Prostate gland (tissue), 2 donors: ENCODE measurements around the gene CHN1. TPM values are rescaled to one million over a fixed set of nuclear protein-coding genes. Genes with fewer than 3 reads are reported as not detected.

Experiments
- DNase-seq: peaks from one replicate; pipeline ENCODE4 v3.0.0-alpha.2; 2019; ENCODE audit warnings: low spot score
- H3K27ac ChIP-seq, 2 donors: fragments of 200-600 bp; sonication (generic); 2 replicates each; pipeline ENCODE4 v1.5.1; 2017 to 2019
- H3K27me3 ChIP-seq: fragments of 200-600 bp; sonication (generic); replicated peaks from 2 replicates; pipeline ENCODE4 v1.5.1; 2019; ENCODE audit not compliant: insufficient read depth
- H3K36me3 ChIP-seq, 2 donors: fragments of 200-600 bp; sonication (generic); 1 replicate in 1 of 2; 2 replicates in 1 of 2; pipeline versions ENCODE4 v1.5.1 to v1.8.1; 2017 to 2019
- H3K4me1 ChIP-seq: fragments of 200-600 bp; sonication (generic); replicated peaks from 2 replicates; pipeline ENCODE4 v1.5.1; 2019
- H3K4me3 ChIP-seq, 2 donors: fragments of 200-600 bp; sonication (generic); 2 replicates each; pipeline ENCODE4 v1.5.1; 2017 to 2019
- H3K9me3 ChIP-seq: fragments of 200-600 bp; sonication (generic); 2 replicates; pipeline ENCODE4 v1.5.1; 2017
- CTCF ChIP-seq, 4 experiments: fragments of 200-600 bp in 2 of 4; fragments of 450-650 bp in 2 of 4; sonication (generic) in 2 of 4; IDR thresholded peaks; 1 replicate in 3 of 4; 2 replicates in 1 of 4; pipeline ENCODE4 v1.5.1; 2016 to 2019; ENCODE audit warnings: antibody characterized with exemption in 4 of 4, mild to moderate bottlenecking in 2 of 4, moderate library complexity in 2 of 4
- POLR2A ChIP-seq: fragments of 450-650 bp; IDR thresholded peaks from one replicate; pipeline ENCODE4 v1.6.1; 2016; ENCODE audit warnings: antibody characterized with exemption, mild to moderate bottlenecking
- POLR2AphosphoS5 ChIP-seq: sonication (generic); formaldehyde crosslinking; IDR thresholded peaks from one replicate; pipeline ENCODE4 v1.6.1; 2017; ENCODE audit warnings: antibody characterized with exemption
- WGBS: methylation state at CpG from one replicate; pipeline ENCODE4 v1.1.5; 2018; 5-methylcytosine and 5-hydroxymethylcytosine counted together
- intact Hi-C: fragments of 100-400 bp; cut with DNase I; formaldehyde crosslinking; loops from one replicate; pipeline ENCODE4 v1.14.2; 2022
- total RNA-seq, 2 donors: library from RNA; depleted of rRNA; stranded (reverse); fragments of >200 nt; gene quantifications; one replicate each; pipeline ENCODE4 v1.1.0, GENCODE V29; 2016

CHN1 gene
- total RNA-seq, 2 donors from 2014 or later: 7.8 to 20.1 TPM

GRCh38 chr2:174878537-174879147 is 126.5 kb downstream of the CHN1 start:
- WGBS: 7% methylated on average over 4 of the region's 4 CpGs
- peak; percentile 16 for DNase-seq
- no peaks in the 10 kb centered on the region for H3K9me3 ChIP-seq
- H3K4me3 ChIP-seq: no peak overlapping the region
- no peak for TF ChIP-seq POLR2A
- no peak for TF ChIP-seq CTCF (IDR thresholded peaks at IDR 0.05)
- TF ChIP-seq POLR2AphosphoS5: no peak
- no peaks in the 10 kb centered on the region for H3K4me1 ChIP-seq
- intact Hi-C loops: no loop called here
- no peaks in the 10 kb centered on the region for H3K27me3 ChIP-seq
- no peaks in the 10 kb centered on the region for H3K36me3 ChIP-seq
- no peak overlapping the region for H3K27ac ChIP-seq

- Histone ChIP-seq H3K27me3 (no peaks in the 10 kb centered on the region), H3K4me3 (no peak overlapping the region), H3K9me3 (no peaks in the 10 kb centered on the region), H3K4me1 (no peaks in the 10 kb centered on the region), H3K36me3 (no peaks in the 10 kb centered on the region), H3K27ac (no peak overlapping the region)
- TF ChIP-seq POLR2A (no peak), POLR2AphosphoS5 (no peak), CTCF (IDR thresholded peaks at IDR 0.05) (no peak)
- no peak for DNase-seq
- intact Hi-C loops: no loop called here
- WGBS: 71% methylated on average over 5 of the region's 5 CpGs
Observed at GRCh38 chr2:174877751-174878150, 127.4 kb downstream of the CHN1 start.

GRCh38 chr2:174877301-174877700 is 127.9 kb downstream of the CHN1 start:
- intact Hi-C loops: no loop called here
- 91% methylated on average over 1 of the region's 1 CpG for WGBS
- Histone ChIP-seq H3K36me3 (no peaks in the 10 kb centered on the region), H3K27ac (no peak overlapping the region), H3K9me3 (no peaks in the 10 kb centered on the region), H3K4me1 (no peaks in the 10 kb centered on the region), H3K4me3 (no peak overlapping the region), H3K27me3 (no peaks in the 10 kb centered on the region)
- TF ChIP-seq CTCF (IDR thresholded peaks at IDR 0.05): no peak
- no peak for TF ChIP-seq POLR2A
- TF ChIP-seq POLR2AphosphoS5: no peak
- no peak for DNase-seq

- no peak for DNase-seq
- H3K27me3 ChIP-seq: no peaks in the 10 kb centered on the region
- H3K9me3 ChIP-seq: no peaks in the 10 kb centered on the region
- intact Hi-C loops: no loop called here
- no peaks in the 10 kb centered on the region for H3K4me1 ChIP-seq
- H3K27ac ChIP-seq: no peak overlapping the region
- H3K4me3 ChIP-seq: no peak overlapping the region
- no peaks in the 10 kb centered on the region for H3K36me3 ChIP-seq
- WGBS: 51% methylated on average over 1 of the region's 1 CpG
- TF ChIP-seq POLR2AphosphoS5: no peak
- no peak for TF ChIP-seq CTCF (IDR thresholded peaks at IDR 0.05)
- TF ChIP-seq POLR2A: no peak
Observed at GRCh38 chr2:174874085-174874484, 131.1 kb downstream of the CHN1 start.

GRCh38 chr2:174873471-174873870 is 131.7 kb downstream of the CHN1 start:
- intact Hi-C loops: no loop called here
- DNase-seq: no peak

More at GRCh38 chr2:174873471-174873870, 131.7 kb downstream of the CHN1 start:
- no peaks in the 10 kb centered on the region for H3K27me3 ChIP-seq
- no peak overlapping the region for H3K27ac ChIP-seq
- no peak for TF ChIP-seq POLR2AphosphoS5
- no peak for TF ChIP-seq CTCF (IDR thresholded peaks at IDR 0.05)
- TF ChIP-seq POLR2A: no peak
- H3K9me3 ChIP-seq: no peaks in the 10 kb centered on the region
- H3K36me3 ChIP-seq: no peaks in the 10 kb centered on the region
- no peak overlapping the region for H3K4me3 ChIP-seq
- H3K4me1 ChIP-seq: no peaks in the 10 kb centered on the region
